GM21360 (cell line): ENCODE results near the gene PID1.
A peak's percentile ranks its signal among the peaks of the same experiment; 100 is the strongest.

Source experiments
- ATAC-seq: cut with Tn5 transposase; IDR thresholded peaks from one replicate; pipeline ENCODE4 v1.9.1; 2021; ENCODE audit warnings: mild to moderate bottlenecking, moderate library complexity; ENCODE audit not compliant: unreplicated experiment

Gene PID1

GRCh38 chr2:229270551-229271410 lies at the start of gene PID1:
TSS of gene PID1 (minus strand) at chr2:229271287. CDS start at chr2:229271043, 244 bp downstream.
- no peak for ATAC-seq

GRCh38 chr2:229319558-229319957 lies 48.5 kb upstream of the PID1 start:
- no peak for ATAC-seq

DNA sequence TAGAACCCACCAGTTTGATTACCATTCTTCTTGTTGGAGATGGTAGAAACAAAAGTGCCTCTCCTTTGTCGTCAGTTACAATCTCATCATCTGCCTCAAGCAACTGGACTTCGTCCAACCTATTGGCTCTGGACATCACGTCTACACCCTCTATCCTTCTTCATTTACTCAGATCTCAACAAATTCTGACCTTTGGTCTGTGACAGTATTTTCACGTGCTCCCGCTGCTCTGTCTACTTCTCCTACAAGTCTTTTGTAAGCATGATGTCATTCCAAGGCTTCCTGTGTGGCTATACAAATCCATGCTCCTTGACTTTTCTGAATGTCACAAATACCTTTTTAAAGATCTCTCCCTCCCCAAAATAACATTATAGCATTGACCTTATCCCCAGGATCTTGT lies 43.0 kb upstream of the PID1 start:
- no peak for ATAC-seq

DNA sequence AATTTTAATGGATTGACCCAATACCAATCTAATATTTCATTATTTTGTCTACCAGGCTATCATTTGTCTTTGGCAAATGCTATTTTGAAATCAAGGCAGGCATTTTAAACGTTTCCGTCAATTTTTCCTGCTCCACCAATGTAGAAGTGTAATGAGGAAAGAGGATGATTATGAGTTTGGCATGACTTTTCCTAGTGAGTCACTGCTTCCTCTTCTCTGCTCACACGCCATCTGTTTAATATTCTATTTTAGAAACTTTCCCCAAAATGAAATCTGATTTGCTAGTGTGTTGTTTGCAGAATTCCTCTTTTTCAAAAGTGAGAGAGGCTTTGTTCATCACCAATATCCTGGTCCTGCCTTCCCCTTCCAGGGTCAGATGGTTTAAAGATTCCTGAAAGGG lies 42.5 kb upstream of the PID1 start:
- no peak for ATAC-seq

DNA sequence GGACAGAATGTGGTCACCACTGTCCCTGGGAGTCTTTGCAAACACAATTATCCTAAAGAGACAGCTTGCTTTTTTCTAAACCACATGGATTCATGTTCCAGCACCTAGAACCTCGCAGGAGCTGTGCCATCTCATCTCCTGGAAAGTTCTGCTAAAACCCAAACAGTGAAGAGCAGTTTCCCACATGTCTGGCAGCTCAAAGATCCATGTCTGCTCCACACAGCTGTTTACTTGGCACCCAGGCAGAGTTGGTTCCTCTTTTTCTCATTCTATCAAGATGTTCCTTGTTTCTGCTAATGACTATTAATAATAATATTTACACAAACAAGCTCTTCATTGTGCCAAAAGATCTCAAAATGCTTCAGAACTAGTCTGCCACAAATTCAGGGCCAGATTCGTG lies 30.1 kb upstream of the PID1 start:
- no peak for ATAC-seq

GRCh38 chr2:229300790-229301189 lies 29.7 kb upstream of the PID1 start:
- ATAC-seq, result no peak

- no peak for ATAC-seq
Observed at GRCh38 chr2:229300371-229300770, 29.3 kb upstream of the PID1 start.

- ATAC-seq, result no peak
Observed at GRCh38 chr2:229297247-229297646, 26.2 kb upstream of the PID1 start.

DNA sequence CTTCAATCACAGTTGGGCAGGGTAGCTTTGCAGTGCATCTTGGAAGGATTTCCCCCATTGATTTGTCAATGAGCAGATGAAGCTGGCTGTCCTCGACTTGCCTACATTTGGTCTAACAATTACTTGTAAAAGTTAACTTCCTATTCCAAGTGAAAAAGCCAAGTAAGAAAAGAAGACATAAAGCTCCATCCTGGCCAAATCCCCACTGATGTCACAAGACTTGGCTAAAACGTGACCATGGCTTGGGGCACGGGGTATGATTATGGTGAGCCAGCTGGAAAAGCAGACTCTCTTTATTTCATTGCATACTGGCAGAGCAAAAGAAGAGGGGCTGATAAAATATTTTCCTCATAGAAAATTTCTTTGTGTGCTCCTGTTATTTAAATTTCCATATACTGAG lies 25.4 kb upstream of the PID1 start:
- no peak for ATAC-seq

GRCh38 chr2:229296016-229296415 lies 24.9 kb upstream of the PID1 start:
- ATAC-seq, result no peak

GRCh38 chr2:229287823-229288222 lies 16.7 kb upstream of the PID1 start:
- no peak for ATAC-seq

- ATAC-seq, result no peak
Observed at GRCh38 chr2:229282758-229283546, 11.9 kb upstream of the PID1 start.

GRCh38 chr2:229279516-229279915 lies 8.4 kb upstream of the PID1 start:
- no peak for ATAC-seq

- no peak for ATAC-seq
Observed at GRCh38 chr2:229275506-229275905, 4.4 kb upstream of the PID1 start.

DNA sequence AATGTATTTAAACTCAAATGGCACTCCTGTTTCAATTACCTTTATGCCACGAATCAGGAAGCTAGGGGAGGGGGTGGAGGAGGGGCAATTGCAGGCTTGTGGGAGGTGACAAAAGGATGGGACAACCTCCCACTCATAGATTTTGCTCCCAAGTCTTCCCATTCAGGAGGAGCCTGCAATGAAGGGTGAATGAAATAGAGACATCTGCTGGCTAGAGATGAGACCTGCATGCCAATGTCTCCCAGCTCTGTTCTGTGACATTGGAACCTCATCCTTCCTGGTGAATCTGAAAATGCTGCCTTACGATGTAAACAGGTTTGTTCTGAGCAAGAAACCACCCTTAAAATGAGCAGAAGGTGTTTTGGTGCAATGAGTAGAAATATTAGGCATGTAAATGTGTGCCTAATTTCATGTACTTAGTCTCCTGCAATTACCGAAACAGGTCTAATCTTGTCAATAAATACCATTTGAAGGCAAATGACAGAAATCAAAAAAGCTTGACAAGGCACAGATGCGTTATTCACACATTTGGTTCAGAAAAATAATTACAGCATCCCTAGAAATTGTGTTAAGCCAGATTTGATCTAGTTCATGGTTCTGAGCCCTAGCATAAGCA lies 2.7 kb upstream of the PID1 start:
- ATAC-seq, result peak; percentile 74

GRCh38 chr2:229273006-229273722 lies 2.1 kb upstream of the PID1 start:
- peak; percentile 7 for ATAC-seq

DNA sequence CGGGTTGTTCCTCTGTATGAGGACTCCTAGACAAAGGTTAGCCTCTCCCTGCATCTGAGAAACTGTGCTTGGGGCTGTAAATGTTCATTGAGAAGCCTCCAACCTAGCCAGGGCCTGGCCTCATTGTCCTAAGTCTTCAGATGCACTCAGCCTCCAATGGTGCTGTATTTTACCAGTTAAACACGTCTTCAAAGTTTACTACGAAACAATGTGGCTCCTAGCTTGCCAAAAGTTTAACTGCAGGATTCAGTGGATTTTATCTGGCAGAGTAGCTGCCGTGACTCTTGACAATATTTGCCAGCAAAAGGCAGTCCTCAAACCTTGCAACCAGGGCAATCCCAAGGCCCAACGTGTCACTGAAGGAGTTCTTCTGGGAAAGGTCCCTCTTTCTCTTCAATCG lies 1.1 kb downstream of the PID1 start:
- ATAC-seq, result no peak

DNA sequence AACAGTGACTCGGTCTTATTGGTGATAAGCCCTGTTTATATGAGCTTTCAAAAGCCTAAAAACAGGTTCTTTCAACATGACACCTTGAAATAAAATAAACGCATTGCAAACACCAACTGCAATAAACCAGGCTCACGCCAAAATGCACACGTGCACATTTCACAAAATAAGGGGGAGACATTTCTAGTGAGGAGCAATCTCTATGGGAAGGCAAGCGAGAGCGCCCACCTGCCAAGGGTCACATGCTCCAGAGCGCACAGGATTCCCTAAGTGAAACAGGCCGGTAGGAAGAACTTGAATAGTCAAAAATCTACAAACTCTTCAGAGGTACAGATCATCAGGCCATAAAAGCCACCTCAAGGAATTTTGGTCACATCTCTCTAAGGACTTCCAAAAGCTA lies 1.9 kb downstream of the PID1 start:
- ATAC-seq, result no peak

GRCh38 chr2:229268626-229269025 lies 2.5 kb downstream of the PID1 start:
- ATAC-seq, result no peak

- no peak for ATAC-seq
Observed at GRCh38 chr2:229267080-229267479, 4.0 kb downstream of the PID1 start.

DNA sequence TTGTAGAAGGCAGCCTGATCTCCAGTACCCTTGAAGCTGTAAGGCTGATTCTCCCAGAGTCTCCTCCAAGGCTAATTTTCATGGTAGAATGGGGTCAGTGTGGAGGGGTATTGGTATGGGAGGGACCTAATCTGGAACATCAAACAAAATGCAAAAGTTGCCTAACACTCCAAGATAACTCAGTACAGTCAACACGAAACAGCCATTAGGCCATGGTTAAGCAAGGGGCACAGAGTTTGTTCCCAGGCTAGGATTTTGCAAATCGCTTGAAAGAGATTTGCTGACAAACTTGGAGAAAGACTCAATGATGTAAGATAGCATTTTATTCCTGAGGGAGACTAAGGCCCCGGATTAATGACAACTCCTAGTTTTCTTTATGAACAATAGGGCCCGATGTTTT lies 5.4 kb downstream of the PID1 start:
- no peak for ATAC-seq
